SK-N-MC (cell line): ENCODE results near the gene ARL5B.
"Not testable (repeated sequence)": the region's sequence is repeated elsewhere in the genome, so short reads cannot be mapped to it uniquely, and the experiment has no call there.

Experiments
- DNase-seq: peaks from one replicate; pipeline ENCODE4 v3.0.0-alpha.2; 2011; ENCODE audit warnings: low read depth, low spot score
- H3K27ac ChIP-seq: fragments of 200-600 bp; sonication (generic); 2 replicates; pipeline ENCODE4 v1.5.1; 2016; ENCODE audit warnings: mixed run types
- H3K36me3 ChIP-seq: fragments of 200-600 bp; sonication (generic); 2 replicates; pipeline ENCODE4 v1.6.1; 2017; ENCODE audit warnings: antibody characterized with exemption, low read length, mixed read lengths; ENCODE audit not compliant: insufficient read depth
- H3K4me3 ChIP-seq: fragments of 200-600 bp; sonication (generic); 2 replicates; pipeline ENCODE4 v1.5.1; 2016
- H3K9ac ChIP-seq: fragments of 200-600 bp; sonication (generic); 2 replicates; pipeline ENCODE4 v1.8.0; 2017; ENCODE audit warnings: mixed run types, mixed read lengths; ENCODE audit not compliant: insufficient read length
- H3K9me3 ChIP-seq: fragments of 200-600 bp; sonication (generic); 2 replicates; pipeline ENCODE4 v1.6.1; 2017; ENCODE audit warnings: low read depth, mild to moderate bottlenecking, antibody characterized with exemption, low read length, moderate library complexity, mixed read lengths
- EZH2 ChIP-seq: fragments of 200-600 bp; sonication (generic); IDR thresholded peaks from one replicate; pipeline ENCODE4 v1.6.1; 2017; ENCODE audit warnings: antibody characterized with exemption
- FOXP2 ChIP-seq: optimal IDR thresholded peaks from 2 replicates; pipeline ENCODE3; 2011; ENCODE audit warnings: mild to moderate bottlenecking, moderate library complexity; ENCODE audit not compliant: insufficient read depth; ENCODE audit errors: extremely low read length, control extremely low read depth
- POLR2AphosphoS5 ChIP-seq: IDR thresholded peaks from 2 replicates; pipeline ENCODE4 v1.6.1; 2012; ENCODE audit warnings: mild to moderate bottlenecking, low read depth, low read length, borderline replicate concordance

The ARL5B gene

DNA sequence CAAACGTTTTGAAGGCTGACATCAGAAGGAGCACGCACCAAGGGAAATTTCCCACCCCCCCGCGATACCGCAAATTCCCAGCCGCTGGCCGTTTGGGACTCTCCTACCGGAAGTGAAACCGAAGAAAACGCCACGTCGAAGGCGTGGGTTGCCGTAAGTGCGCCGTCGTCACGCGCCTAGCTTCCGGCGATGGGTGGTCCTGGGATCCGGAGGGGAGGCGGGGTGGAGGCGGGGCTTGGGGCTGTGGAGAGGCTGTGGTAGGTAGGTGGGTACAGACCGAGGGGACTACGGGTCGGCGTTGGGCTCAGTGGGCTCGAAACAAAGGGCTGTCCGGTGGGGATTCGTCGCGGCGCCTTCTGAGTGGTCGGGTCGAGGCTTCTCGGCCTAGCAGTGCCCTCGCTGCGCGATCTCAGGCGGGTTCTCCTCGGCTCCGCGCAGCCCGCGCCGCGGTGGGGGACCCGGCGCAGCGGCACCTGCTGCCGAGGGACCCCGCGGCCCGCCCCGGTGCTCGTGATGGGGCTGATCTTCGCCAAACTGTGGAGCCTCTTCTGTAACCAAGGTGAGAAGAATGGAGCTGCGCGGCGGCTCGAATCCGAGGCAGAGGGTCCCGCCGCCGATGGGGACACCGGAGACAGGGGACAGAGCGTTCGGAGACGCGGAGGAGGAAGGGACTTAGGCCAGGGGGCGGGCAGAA is at the start of gene ARL5B:
ARL5B (plus strand) TSS at position 307 of the 694 bp plus-strand sequence; CDS start at position 514, 207 bp downstream.
- Histone ChIP-seq H3K9ac (peak within 1 kb of the TSS; percentile 95), H3K9me3 (no peaks in the 10 kb centered on the region), H3K4me3 (peak within 1 kb of the TSS; percentile 85), H3K36me3 (no peaks in the 10 kb centered on the region), H3K27ac (peak within 1 kb of the TSS; percentile 73)
- no peak for TF ChIP-seq FOXP2
- TF ChIP-seq POLR2AphosphoS5: peak; percentile 69
- no peak for DNase-seq

DNA sequence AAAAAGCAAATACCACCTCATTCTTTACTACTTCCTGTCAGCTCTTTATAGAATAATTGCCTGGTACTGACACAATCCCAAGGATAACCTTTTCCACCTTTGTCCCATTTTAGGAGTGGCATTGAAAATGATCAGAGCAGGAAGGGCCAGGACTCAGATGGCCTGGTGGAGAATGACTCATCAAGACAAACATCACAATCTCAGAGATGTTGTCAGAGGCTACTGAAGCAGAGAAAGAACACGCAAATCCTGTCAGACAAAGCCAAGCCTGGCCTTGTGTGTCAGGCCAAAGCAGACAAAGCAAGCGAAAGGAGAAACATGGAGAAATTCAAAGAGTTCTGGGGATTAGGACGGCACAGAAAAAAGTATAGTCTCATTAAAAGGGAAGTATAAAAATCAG is 48.7 kb upstream of the ARL5B start:
- Histone ChIP-seq H3K9ac (no peak overlapping the region), H3K36me3 (no peaks in the 10 kb centered on the region), H3K4me3 (no peak overlapping the region), H3K9me3 (no peaks in the 10 kb centered on the region), H3K27ac (no peak overlapping the region)
- no peak for TF ChIP-seq FOXP2
- no peak for TF ChIP-seq POLR2AphosphoS5
- TF ChIP-seq EZH2: no peak
- no peak for DNase-seq

- TF ChIP-seq EZH2 (no peak), POLR2AphosphoS5 (no peak), FOXP2 (no peak)
- H3K4me3 ChIP-seq: no peak overlapping the region
- no peak overlapping the region for H3K27ac ChIP-seq
- H3K36me3 ChIP-seq: no peaks in the 10 kb centered on the region
- H3K9me3 ChIP-seq: no peaks in the 10 kb centered on the region
- no peak overlapping the region for H3K9ac ChIP-seq
- DNase-seq: no peak
These were observed 48.1 kb upstream of the ARL5B start for GRCh38 chr10:18611168-18611567.

- no peak for TF ChIP-seq POLR2AphosphoS5
- no peak for TF ChIP-seq EZH2
- no peak for TF ChIP-seq FOXP2
- Histone ChIP-seq H3K9me3 (no peaks in the 10 kb centered on the region), H3K36me3 (no peaks in the 10 kb centered on the region), H3K4me3 (no peak overlapping the region), H3K9ac (no peak overlapping the region), H3K27ac (no peak overlapping the region)
- no peak for DNase-seq
These were observed 43.6 kb upstream of the ARL5B start for GRCh38 chr10:18615618-18616017.

DNA sequence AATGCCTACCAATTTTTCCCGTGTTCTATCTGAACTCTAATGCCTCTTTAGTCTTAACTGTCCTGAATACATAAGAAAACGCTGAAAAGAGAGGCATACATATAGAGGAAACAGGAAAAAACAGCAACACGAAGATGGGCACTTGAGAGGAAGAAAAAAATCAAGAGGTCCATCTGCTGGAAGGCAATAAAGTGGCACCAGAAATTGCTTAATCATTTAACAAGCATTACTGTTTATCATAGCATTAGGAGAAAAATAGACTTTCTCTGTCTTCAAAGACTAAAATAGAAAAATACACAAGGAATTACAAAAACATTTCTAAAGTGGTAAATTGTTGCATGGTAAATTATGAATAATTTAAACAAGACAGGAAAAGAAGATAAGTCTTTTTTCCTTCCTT is 42.9 kb upstream of the ARL5B start:
- peak overlapping the region; percentile 31; the same call in 1 of the 2 replicates for H3K27ac ChIP-seq
- no peak for TF ChIP-seq EZH2
- TF ChIP-seq POLR2AphosphoS5: no peak
- TF ChIP-seq FOXP2: no peak
- no peaks in the 10 kb centered on the region for H3K9me3 ChIP-seq
- H3K36me3 ChIP-seq: no peaks in the 10 kb centered on the region
- H3K9ac ChIP-seq: no peak overlapping the region
- no peak for DNase-seq
- H3K4me3 ChIP-seq: no peak overlapping the region

DNA sequence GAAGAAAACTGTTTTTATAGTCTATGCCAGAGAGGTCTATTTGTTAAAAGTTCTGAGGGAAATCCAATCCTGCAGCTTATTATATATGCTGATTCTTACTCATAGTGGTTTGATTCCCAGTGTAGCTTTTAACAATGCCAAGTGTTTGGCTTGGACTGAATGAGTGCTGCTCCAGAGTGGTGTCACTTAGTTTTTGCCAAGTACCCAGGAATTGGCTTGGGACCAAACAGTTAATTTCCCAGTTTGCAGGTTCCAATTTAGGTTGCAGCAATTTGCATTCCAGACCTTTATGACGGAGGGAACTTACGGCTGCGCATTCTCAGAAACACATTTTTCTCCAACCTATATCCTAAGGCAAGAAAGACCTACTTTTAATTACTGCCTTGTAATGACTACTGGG is 40.2 kb upstream of the ARL5B start:
- H3K9ac ChIP-seq: no peak overlapping the region
- H3K27ac ChIP-seq: peak overlapping the region; percentile 50; the same call in 1 of the 2 replicates
- no peaks in the 10 kb centered on the region for H3K36me3 ChIP-seq
- TF ChIP-seq POLR2AphosphoS5: no peak
- no peak for TF ChIP-seq FOXP2
- no peak for TF ChIP-seq EZH2
- H3K4me3 ChIP-seq: no peak overlapping the region
- H3K9me3 ChIP-seq: no peaks in the 10 kb centered on the region
- no peak for DNase-seq

GRCh38 chr10:18620856-18621255 is 38.4 kb upstream of the ARL5B start:
- no peak for DNase-seq
- H3K4me3 ChIP-seq: no peak overlapping the region
- TF ChIP-seq POLR2AphosphoS5: no peak

GRCh38 chr10:18623671-18624070 is 35.6 kb upstream of the ARL5B start:
- H3K9me3 ChIP-seq, H3K27ac ChIP-seq, H3K9ac ChIP-seq, DNase-seq, H3K4me3 ChIP-seq, H3K36me3 ChIP-seq: not testable (repeated sequence)

More at GRCh38 chr10:18620856-18621255, 38.4 kb upstream of the ARL5B start:
- Histone ChIP-seq H3K9me3 (no peaks in the 10 kb centered on the region), H3K9ac (no peak overlapping the region), H3K27ac (no peak overlapping the region), H3K36me3 (no peaks in the 10 kb centered on the region)

GRCh38 chr10:18625886-18626285 is 33.3 kb upstream of the ARL5B start:
- H3K27ac ChIP-seq: no peak overlapping the region
- no peaks in the 10 kb centered on the region for H3K36me3 ChIP-seq
- no peak overlapping the region for H3K9ac ChIP-seq
- TF ChIP-seq EZH2: no peak
- no peak for TF ChIP-seq FOXP2
- TF ChIP-seq POLR2AphosphoS5: no peak
- no peaks in the 10 kb centered on the region for H3K9me3 ChIP-seq
- H3K4me3 ChIP-seq: no peak overlapping the region
- DNase-seq: no peak

- H3K27ac ChIP-seq, H3K36me3 ChIP-seq, DNase-seq, H3K9me3 ChIP-seq, H3K9ac ChIP-seq: not testable (repeated sequence)
- H3K4me3 ChIP-seq: peak overlapping the region; percentile 65
These were observed 31.7 kb upstream of the ARL5B start for GRCh38 chr10:18627452-18628018.

GRCh38 chr10:18632500-18632899 is 26.7 kb upstream of the ARL5B start:
- not testable (repeated sequence) for H3K27ac ChIP-seq, H3K9me3 ChIP-seq, DNase-seq, H3K9ac ChIP-seq, H3K4me3 ChIP-seq, H3K36me3 ChIP-seq
